GM18873 (cell line): ENCODE data around the gene GDF10.

Source experiments
- ATAC-seq: cut with Tn5 transposase; IDR thresholded peaks from one replicate; pipeline ENCODE4 v1.9.1; 2021; ENCODE audit warnings: mild to moderate bottlenecking, moderate library complexity, moderate number of reproducible peaks; ENCODE audit not compliant: unreplicated experiment, low FRiP score

The GDF10 gene

GRCh38 chr10:47266602-47267001 is 33.4 kb upstream of the GDF10 start:
- no peak for ATAC-seq

- no peak for ATAC-seq
Measured at GRCh38 chr10:47268696-47269095, 31.3 kb upstream of the GDF10 start.

DNA sequence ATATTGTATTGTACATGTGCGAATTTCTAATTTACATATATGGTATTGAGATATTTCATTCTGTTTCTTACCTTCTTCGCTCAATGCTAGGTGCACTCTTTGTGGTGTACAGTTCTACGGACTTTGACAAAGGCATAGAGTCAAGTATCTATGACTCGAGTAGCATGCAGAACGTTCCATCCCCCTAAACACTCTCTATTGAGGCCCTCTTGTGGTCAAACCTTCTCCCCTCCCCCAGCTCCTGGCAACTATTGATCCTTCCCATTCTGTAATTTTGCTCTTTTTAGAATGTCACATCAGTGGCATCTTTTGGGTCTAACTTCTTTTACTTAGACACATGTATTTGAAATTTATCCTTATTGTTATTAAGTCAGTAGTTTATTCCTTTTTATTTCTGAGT is 30.7 kb upstream of the GDF10 start:
- no peak for ATAC-seq

DNA sequence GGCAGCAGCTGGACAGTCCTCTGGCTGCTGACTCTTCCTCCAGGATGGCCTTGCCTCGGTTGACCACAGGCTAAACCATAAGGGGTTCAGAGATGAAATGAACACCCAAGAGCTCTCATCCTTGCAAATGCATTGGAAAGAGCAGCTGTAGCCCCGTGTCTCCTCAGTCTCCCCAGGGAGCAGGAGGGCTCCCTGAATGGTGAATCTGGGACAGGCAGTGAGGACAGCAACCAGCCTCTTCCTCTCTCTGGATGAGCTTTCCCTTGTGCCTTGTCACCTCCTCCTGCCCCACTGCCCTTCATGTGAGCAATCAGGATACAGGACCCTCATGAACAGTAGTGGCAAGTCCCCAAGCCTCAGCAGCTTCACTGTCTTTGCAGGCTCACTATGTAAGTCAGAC is 23.9 kb upstream of the GDF10 start:
- ATAC-seq = no peak

DNA sequence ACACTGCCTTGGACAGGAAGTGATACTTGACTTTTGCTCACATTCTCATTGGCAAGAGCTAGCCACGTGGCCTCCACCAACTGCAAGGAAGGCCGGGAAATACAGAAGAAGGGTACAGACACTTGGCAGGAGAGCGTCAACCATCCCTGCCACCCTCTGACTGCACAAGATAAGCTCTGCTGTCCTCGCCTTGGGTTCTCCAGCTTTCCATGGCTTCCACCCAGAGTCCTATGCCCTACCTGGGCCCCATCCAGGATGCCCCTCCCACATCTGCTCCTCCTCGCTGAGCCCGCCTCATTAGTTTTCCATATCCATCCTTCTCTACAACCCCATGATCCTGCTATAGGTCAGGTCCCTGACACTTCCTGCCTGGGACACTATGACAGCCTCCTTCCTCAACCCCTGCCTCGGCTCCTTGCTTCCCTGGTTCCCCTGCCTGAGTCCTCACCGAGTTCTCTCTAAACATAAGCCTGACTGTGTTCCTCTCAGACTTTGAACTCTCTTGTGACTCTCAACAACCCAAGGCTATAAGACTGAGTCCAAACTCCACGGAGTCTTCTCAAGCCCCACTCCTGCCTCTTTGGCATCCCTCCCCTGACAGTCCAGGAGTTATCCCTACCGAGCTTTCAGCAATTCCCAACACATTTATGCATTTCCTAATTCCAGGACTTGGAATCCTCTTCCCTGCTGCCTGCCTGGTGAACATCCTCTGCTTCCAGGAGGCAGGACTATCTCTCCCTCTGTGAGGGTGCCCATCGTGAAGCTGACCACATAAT is 23.2 kb upstream of the GDF10 start:
- no peak for ATAC-seq

- no peak for ATAC-seq
Measured at GRCh38 chr10:47277352-47278151, 22.4 kb upstream of the GDF10 start.

DNA sequence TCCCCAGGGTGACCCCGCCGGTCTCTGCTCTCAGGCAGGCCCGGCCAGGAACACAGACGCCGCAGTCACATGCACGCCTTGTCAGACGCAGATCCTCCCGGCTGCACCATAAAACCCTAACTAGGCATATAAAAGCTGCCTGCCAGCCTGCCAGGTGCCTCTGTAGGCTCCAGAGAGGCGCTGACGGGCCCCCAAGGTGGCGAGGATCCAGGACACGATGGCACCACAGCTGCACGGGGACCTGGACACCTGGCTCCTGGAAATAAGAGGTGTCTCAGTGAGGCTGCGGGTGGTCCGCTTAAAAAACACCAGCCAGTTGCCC is 21.9 kb upstream of the GDF10 start:
- no peak for ATAC-seq

- ATAC-seq = no peak
Measured at GRCh38 chr10:47278720-47279119, 21.3 kb upstream of the GDF10 start.

GRCh38 chr10:47279276-47279675 is 20.7 kb upstream of the GDF10 start:
- ATAC-seq = no peak

DNA sequence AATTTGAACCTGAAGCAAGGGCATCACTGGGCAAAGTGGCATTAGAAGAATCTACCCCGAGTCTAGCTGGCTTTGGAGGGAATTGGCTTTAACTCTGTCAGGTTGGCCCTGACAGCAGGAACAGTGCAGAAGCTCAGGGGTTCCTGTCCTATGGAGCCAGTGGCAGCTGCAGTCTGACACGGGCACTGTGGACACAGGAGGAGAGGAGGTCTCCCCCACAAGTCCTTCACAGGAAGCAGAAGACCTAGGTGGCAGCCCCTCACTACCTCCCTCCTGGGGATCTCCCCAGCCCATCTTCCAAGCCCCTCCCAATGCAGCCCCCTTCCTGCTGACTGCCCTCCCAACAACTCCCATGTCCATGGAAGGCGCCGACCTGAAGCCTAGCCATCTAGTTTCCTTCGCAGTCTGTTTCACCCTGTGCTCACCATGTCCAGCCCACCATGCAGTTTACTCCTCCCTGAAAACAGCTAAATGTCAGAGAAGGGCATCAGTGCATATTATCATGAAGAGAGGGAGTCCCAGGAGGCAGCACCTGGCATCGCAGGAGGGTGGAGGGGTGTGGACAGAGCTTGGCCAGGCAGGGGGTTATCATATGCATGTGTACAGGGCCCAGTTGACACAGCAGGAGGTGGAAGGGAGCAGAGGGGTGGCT is 17.9 kb upstream of the GDF10 start:
- no peak for ATAC-seq

DNA sequence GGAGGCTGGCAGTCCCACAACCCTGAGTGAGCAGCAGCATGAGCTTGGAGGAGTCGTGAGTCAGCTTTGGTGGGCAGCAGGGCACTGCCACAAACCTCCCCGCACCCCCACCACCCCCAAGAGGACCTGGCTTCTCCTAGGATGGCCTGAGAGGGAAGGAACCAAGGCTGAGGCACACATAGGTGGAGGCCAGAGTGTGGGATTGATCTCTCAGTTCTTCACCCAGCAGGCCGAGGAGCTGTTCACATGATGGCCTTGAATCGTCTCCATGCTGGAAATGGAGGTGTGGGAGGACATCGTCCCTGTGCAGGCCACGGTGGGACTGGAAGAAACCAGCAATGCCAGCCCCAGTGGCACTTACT is 17.4 kb upstream of the GDF10 start:
- ATAC-seq = no peak

DNA sequence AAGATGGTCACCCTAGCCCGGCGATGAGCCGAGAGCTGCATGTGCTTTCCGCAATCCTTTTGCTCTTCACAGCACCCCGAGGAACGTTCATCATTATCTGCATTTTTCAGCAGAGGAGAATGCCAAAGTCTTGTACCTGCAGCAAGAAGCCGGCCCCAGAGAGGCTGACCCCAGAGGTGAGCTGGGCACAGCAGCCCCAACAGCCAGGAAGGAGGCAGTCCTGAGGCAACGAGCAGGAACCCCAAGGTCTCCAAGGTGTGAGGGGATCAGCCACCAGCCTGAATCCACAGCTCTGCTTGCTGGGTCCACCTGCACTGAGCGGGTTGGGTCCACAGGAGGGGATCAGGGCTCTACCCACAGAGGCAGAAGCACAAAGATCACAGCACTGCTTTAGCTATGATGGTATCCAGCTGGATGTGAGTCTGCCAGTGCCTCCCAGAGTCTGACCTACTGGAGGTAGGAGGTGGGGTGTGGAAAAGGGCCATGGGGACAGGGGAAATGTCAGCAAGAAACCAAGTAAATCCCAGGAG is 16.8 kb upstream of the GDF10 start:
- ATAC-seq = no peak

DNA sequence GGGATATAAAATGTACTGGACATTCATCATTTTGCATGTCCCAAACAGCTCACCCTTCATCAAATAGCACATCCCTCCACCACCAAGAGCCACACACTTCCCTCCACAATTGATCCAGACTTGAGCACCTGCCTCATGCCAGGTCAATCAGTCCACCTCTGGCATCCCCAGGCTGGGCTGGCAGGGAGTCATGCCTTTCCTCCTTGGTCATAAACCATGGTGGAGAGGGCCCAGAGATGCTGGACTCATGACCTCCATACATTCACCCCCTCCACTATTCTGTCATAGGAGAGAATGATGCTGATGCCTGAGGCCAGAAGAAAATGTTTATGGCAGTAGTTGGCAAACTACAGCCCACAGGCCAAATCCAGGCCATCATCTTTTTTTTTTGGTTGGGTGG is 16.1 kb upstream of the GDF10 start:
- ATAC-seq = no peak

- ATAC-seq = no peak
Measured at GRCh38 chr10:47285381-47286115, 14.4 kb upstream of the GDF10 start.

DNA sequence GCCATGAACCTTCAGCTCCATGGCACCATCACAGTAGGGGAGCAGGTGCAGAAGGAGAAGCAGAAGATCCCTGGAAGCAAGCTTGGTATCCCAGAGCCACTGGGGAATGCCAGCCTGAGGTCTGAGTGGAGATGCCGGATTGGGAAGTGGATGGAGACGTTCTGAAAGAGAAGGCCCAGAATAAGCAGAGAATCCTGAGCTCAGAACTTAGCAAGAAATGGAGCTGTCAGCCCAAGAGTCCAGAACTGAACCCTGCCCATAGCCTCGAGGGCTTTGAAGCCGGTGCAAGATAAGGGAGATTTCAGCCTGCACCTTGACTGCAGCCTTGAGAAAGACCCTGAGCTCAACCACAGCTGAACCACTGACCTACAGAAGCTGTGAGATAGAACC is 13.9 kb upstream of the GDF10 start:
- ATAC-seq = no peak

DNA sequence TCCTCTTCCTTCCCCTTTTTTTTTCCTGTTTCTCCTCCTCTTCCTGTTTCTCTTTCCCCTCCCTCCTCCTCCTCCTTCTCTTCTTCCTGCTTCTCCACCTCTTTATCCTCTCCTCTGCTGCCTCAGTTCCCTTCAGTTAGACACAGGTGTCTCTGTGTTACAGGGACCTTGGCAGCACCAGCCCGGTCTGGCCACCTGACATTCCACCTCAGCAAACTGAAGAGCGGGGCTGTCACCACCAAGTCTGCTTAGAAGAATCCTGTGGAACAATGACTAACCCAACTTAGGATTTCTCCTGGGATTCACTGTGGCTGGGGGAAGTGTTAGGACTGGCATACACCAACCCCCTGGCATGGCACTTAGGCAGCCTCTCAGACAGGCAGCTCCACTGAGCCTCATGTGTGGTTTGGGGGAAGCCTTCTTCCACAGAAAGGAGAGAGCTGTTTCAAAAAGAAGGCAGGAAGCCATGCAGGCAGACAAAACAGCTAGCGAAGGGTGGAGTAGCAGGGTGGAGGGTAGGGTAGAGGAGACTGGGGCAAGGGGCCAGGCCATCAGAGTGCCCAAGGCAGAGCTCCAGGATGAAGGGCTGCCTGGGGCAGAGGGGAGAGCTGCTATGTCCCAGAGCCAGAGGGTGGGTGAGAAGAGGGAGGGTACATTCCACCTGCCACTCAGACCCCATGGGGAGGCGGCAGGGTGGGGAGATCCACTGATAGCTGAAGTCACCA is 13.2 kb upstream of the GDF10 start:
- ATAC-seq = no peak

GRCh38 chr10:47287365-47287802 is 12.6 kb upstream of the GDF10 start:
- ATAC-seq = no peak

DNA sequence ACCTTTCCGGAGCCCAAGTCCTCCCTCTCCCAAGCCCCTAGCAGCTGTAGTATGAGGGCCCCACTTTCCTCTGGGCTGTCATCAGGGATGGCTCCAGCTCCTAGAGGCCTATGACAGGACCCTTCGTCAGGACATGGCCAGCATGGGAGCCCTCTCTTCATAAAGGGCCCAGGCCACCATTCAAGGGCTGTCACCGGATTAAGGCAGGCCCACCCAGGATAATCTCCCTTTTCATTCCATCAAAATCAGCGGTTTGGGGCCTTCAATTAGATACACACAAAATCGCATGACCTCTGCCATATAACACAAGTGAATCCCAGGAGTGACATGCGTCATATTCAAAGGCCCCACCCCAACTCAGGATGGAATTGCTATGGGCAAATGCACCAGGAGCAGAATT is 12.2 kb upstream of the GDF10 start:
- ATAC-seq = no peak

GRCh38 chr10:47288236-47288635 is 11.8 kb upstream of the GDF10 start:
- ATAC-seq = no peak

DNA sequence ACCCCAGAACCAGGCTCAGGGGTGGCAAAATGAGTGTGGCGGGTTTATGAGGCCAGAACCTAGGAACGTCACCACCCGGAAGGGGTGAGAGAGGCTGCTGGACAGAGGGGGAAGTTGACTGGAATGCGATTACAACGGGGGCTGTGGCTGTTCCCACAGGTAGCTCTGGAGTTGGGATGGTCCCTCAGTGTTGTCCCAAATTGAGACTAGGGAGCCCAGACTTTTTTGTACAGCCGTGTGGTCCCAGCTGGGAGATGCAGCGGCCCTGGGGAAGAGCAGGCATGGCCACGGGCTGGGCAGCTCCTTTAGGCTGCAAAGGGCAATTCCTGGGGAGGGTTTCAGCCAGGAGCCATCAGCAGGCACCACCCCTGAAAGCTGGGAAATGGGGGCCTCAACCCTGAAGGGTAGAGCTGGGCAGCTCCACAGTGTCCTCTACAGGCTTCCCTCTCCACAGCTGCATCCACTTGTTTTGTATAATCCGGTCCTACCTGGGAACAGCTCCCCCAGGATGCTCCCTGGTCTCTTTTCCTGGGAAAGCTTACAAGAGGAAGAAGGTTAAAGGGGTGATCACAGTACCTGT is 11.0 kb upstream of the GDF10 start:
- no peak for ATAC-seq
